COR-L47 (cell line): ENCODE measurements around the gene SLC44A1.
"Not testable (repeated sequence)": the region's sequence is repeated elsewhere in the genome, so short reads cannot be mapped to it uniquely, and the experiment has no call there.

Source experiments
- DNase-seq: peaks from one replicate; lab custom pipeline; 2025; lab: John Stamatoyannopoulos, UW

Gene SLC44A1

DNA sequence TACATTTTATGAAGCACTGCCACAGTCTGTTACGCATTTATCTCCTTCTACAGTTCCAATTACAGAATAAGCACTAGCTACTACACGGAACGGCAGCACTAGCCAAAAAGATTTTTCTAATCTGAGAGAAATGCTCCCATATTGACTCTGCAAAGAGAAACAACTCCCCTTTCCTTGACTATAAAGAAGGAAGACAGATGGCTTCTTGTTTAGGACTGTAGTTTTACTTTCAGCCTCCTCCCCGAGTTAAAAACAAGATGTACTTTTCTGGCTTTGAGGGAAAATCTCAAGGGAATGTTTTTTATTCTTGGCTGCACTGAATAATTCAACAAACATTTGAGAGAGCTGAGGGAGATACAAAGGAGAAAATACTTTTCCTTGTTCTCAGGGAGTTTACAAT, 1.9 kb upstream of the SLC44A1 start:
- no peak for DNase-seq

GRCh38 chr9:105243015-105243686, 1.3 kb upstream of the SLC44A1 start:
- no peak for DNase-seq

- DNase-seq, result peak; percentile 84
These were observed 230 bp downstream of the SLC44A1 start for GRCh38 chr9:105244734-105245028.

- DNase-seq, result peak; percentile 66
These were observed 809 bp downstream of the SLC44A1 start for GRCh38 chr9:105245029-105245890.

- DNase-seq, result no peak
These were observed 1.4 kb downstream of the SLC44A1 start for GRCh38 chr9:105245891-105246161.

DNA sequence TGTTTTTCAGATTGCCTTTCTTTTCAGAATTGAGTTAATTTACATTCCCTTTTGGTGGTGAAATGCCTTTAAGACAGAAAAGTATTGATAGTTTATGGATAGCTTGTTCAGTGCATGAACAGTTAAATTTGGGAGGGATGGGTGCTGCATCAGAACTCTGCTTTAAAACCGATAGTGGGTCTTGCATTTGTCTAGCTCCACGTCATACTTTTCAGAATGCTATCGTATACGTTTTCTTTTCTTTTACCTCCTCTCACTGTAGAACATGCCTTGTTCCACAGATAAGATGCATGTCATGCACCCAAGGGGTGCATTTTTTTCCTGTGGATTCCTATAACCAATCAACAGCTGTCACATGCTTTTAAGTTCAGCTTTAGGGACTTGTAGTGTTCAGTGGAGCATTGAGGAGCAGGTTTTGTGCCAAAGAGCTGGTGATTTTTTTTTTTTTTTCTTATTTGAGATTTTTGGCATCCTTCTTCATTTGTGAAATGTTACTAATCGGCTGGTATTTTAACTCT, 2.3 kb downstream of the SLC44A1 start:
- no peak for DNase-seq

GRCh38 chr9:105248691-105249090, 4.2 kb downstream of the SLC44A1 start:
- DNase-seq, result no peak

DNA sequence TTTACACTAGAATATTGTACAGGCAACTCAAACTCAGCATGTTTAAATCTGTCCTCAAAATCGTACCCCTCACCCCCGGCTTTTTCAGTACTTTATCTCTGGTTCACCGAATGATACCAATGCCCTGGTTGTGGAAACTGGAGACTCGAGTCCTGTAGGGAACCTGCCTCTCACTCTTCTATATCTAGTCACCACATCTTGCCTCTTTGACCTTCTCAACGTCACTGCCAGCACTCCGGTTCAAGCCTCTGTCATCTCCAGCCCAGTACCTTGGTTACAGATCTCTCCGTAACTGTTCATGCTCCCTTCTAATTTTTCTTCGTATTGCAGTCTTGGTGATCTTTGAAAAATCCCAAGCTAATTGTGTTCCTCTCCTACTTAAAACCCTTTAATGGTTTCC, 6.7 kb downstream of the SLC44A1 start:
- DNase-seq, result no peak

DNA sequence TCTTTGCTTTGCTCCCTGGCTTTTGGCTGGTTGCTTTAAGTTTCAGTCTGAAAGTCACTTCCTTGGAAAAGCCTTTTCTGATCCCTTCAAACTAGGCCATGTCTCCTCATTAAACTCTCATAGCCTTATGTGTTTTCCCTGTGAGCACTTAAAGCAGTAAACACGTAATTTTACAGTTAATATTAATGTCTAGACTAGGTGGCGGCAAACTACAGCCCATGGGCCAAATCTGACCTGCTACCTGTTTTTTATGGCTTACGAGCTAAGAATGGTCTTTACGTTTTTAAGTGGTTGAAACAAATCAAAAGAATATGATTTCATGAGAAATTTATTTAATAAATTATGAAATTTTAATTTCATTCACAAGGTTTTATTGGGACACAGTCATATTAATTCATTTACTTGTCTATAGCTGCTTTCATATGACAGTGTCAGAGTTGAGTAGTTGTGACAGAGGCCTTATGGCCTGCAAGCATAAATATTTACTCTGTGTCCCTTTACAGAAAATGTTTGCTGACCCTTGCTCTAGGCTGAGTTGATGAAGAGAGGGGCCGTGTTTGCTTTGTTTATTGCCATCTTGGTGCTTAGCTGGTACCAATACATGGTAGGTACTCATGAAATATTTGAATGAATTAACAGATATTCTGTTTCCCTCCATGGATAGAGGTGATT, 7.4 kb downstream of the SLC44A1 start:
- no peak for DNase-seq

DNA sequence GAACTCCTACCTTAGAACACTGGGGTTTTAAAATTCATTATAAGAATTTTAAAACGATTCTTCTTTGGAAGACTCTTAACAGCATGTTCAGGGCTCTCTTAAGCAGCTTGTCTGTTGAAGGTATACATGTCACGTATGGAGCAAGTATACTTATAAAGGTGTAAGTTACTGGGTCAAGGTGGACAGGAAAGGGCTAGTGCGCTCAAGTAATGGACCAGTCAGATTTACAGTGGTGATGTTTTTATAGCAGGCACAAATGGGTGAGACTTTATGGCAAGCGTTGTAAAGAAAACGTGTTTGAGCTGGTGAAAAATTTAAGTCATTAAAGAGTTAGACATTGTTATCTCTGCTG, 7.9 kb downstream of the SLC44A1 start:
- no peak for DNase-seq

GRCh38 chr9:105254226-105254625, 9.8 kb downstream of the SLC44A1 start:
- DNase-seq, result peak; percentile 19

GRCh38 chr9:105255421-105255820, 11.0 kb downstream of the SLC44A1 start:
- DNase-seq, result no peak

DNA sequence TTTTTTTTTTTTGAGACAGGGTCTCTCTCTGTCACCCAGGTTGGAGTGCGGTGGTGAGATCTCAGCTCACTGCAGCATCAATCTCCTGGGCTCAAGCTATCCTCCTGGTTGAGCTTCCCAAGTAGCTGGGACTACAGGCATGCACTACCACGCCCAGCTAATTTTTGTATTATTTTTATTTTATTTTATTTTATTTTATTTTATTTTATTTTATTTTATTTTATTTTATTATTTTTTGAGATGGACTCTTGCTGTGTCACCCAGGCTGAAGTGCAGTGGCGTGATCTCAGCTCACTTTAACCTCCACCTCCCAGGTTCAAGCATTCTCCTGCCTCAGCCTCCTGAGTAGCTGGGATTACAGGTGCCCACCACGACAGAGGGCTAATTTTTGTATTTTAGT, 12.1 kb downstream of the SLC44A1 start:
- not testable (repeated sequence) for DNase-seq

DNA sequence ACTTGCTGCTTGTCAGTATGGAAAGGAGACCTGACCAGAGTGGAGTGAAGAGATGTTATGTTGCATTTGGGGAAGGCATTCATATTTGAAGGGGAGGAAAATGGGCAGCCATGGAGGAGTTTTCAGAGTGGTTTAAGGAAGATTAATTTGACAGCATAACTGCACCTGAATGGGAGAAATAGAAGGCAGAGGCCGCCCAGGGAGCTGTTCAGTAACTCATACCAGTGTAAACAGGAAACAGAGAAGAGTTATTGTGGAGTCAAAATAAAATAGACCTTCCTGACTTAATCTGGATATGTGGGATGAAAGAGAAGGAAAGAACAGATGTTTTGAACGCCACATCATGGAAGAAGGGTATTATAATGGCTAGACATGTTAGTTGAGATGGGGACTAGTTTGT, 13.4 kb downstream of the SLC44A1 start:
- no peak for DNase-seq

GRCh38 chr9:105258225-105258737, 13.8 kb downstream of the SLC44A1 start:
- no peak for DNase-seq

- no peak for DNase-seq
These were observed 14.8 kb downstream of the SLC44A1 start for GRCh38 chr9:105259274-105259673.

GRCh38 chr9:105259731-105260612, 15.5 kb downstream of the SLC44A1 start:
- DNase-seq, result no peak

DNA sequence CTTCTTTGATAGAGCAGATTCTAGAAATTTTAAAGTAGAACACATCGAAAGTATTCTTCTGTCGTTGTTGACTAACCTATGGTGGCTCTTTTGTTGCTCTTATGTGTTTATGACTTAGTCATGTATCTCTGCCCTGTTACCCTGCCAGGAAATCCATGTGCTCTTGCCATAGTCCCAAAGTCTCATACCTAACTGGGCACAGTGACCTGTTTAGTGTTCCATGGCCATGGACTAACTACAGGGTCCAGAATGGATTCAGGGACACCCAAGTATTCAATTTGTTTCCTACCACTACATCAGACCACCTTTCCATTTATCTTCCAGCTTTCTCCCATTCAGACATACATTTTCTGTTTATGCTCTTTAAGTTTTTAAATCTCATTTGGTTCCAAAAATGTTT, 18.0 kb downstream of the SLC44A1 start:
- no peak for DNase-seq

DNA sequence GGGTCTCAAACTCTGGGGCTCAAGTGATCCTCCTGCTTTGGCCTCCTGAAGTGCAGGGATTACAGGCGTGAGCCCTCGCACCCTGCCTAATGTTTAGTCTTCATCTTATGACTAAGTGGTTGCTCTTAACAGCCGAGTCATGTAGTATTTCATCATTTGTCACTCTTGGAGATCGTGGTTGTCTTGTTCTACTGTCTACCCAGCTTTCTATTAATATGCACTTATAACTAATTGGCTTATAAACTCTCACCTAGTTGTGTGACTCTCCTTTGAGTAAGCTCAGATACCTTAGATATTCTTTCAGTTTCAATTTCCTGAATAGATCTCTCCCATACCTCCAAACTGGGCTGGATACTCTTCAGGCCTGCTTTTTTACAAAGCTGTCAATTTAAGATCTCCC, 19.9 kb downstream of the SLC44A1 start:
- no peak for DNase-seq

DNA sequence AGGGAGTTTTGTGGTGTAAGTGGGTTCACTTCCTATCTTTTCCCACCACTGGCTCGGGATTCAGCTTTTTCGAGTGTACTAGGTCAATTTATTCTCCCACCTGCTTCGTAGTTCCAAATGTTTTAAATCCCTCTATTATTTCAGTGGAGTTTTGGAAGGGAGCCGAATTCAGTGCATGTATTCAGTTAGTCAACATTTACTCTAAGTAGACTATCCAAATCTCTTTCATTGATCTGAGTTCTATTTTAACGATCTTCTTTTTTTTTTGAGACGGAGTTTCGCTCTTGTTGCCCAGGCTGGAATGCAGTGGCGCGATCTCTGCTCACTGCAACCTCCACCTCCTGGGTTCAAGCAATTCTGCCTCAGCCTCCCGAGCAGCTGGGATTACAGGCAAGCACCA, 23.8 kb downstream of the SLC44A1 start:
- DNase-seq, result not testable (repeated sequence)

DNA sequence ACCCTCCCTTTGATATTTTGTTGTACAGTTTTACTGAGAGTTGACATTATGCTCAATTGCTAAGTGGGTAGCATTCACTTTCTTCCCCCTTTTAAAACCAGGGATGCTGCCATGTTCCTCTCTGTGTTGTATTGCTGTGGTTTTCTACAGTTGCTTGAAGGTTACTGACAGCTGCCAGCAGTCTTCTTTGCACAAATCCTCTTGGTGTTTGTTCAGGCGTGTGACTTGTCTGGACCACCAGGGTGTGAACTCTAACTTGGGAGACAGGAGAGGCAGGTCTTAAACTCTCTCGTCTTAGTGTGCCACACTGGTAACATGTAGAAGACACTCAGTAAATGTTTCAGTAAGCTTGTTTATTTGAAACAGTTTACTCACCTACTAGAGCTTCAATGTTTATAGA, 25.1 kb downstream of the SLC44A1 start:
- no peak for DNase-seq

DNA sequence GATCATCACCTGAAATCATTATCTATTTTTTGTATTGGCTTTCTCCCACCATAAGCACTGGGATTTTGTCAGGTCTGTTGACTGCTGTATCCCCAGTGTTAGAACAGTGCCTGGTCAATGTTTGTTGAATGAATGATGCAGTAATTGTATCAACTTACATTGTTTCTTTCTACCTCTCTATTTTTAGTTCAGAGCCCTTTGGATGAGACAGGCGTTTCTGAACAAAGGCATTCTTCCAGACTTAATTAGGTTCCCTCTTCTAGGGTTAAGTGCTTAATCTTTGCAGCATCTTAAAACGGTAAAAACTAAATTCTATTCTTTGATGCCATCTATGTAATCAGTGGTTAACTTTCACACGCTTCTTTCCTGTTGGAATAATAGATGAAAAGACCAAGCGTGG, 26.3 kb downstream of the SLC44A1 start:
- no peak for DNase-seq
